D721Med (cell line): ENCODE results near the gene CEMIP2.

Source experiments
- DNase-seq: peaks from one replicate; pipeline ENCODE4 v3.0.0; 2011; ENCODE audit warnings: low spot score; ENCODE audit not compliant: insufficient read length
- FAIRE-seq: peaks from 2 replicates; lab custom pipeline; 2011; peaks lifted over from hg19 to GRCh38; lab: Jason Lieb, UNC
- CTCF ChIP-seq: IDR thresholded peaks from 2 replicates; pipeline ENCODE4 v1.5.1; 2012; ENCODE audit warnings: mild to moderate bottlenecking, control low read depth; ENCODE audit not compliant: insufficient read depth; ENCODE audit errors: missing control alignments

CEMIP2 gene

GRCh38 chr9:71758277-71758676 is 10.0 kb downstream of the CEMIP2 start:
- TF ChIP-seq CTCF = no peak
- FAIRE-seq (no peak), DNase-seq (no peak)

GRCh38 chr9:71756753-71757152 is 11.6 kb downstream of the CEMIP2 start:
- DNase-seq = no peak
- no peak for TF ChIP-seq CTCF
- FAIRE-seq = no peak

GRCh38 chr9:71755869-71756268 is 12.4 kb downstream of the CEMIP2 start:
- no peak for TF ChIP-seq CTCF
- DNase-seq (no peak), FAIRE-seq (no peak)

- TF ChIP-seq CTCF = no peak
- FAIRE-seq (no peak), DNase-seq (no peak)
These were observed 13.1 kb downstream of the CEMIP2 start for GRCh38 chr9:71755230-71755629.

- no peak for FAIRE-seq
- no peak for TF ChIP-seq CTCF
These were observed 14.2 kb downstream of the CEMIP2 start for GRCh38 chr9:71754151-71754550.

GRCh38 chr9:71752928-71753327 is 15.4 kb downstream of the CEMIP2 start:
- FAIRE-seq = no peak
- no peak for DNase-seq

More at GRCh38 chr9:71754151-71754550, 14.2 kb downstream of the CEMIP2 start:
- no peak for DNase-seq

More at GRCh38 chr9:71752928-71753327, 15.4 kb downstream of the CEMIP2 start:
- no peak for TF ChIP-seq CTCF
